Suprapubic skin (tissue), 4 donors: ENCODE measurements around the gene GMCL2.

Source experiments
- CTCF ChIP-seq, 2 donors: fragments of 200-600 bp in 1 of 2; fragments of 450-650 bp in 1 of 2; sonication (generic) in 1 of 2; IDR thresholded peaks; one replicate each; pipeline ENCODE4 v1.5.1; 2016 to 2019; ENCODE audit warnings: antibody characterized with exemption in 2 of 2, mild to moderate bottlenecking in 1 of 2, moderate library complexity in 1 of 2
- POLR2A ChIP-seq, 2 donors: fragments of 450-650 bp; IDR thresholded peaks; one replicate each; pipeline ENCODE4 v1.6.1; 2017; ENCODE audit warnings: antibody characterized with exemption in 2 of 2, mild to moderate bottlenecking in 2 of 2, moderate library complexity in 2 of 2
- POLR2AphosphoS5 ChIP-seq, 3 donors: sonication (generic); formaldehyde crosslinking; IDR thresholded peaks; one replicate each; pipeline ENCODE4 v1.6.1; 2017; ENCODE audit warnings: antibody characterized with exemption in 3 of 3

- TF ChIP-seq CTCF (IDR thresholded peaks at IDR 0.05) (no peak), POLR2A (IDR thresholded peaks at IDR 0.05) (no peak), POLR2AphosphoS5 (IDR thresholded peaks at IDR 0.05) (no peak)
Observed at GRCh38 chr5:178216779-178217178, 29.6 kb upstream of the GMCL2 start.
